ENCODE results near the gene PHC2.

PHC2 gene

GRCh38 chr1:33284049-33284448, 146.8 kb downstream of the PHC2 start:
- no peak for TF ChIP-seq CTCF (IDR thresholded peaks at IDR 0.05)
- TF ChIP-seq ZFX (IDR thresholded peaks at IDR 0.05; ENCODE audit: borderline replicate concordance) = no peak
- no peak overlapping the region for H3K27ac ChIP-seq

GRCh38 chr1:33282791-33283190, 148.1 kb downstream of the PHC2 start:
- no peak for TF ChIP-seq ZFX (IDR thresholded peaks at IDR 0.05; ENCODE audit: borderline replicate concordance)
- TF ChIP-seq CTCF (IDR thresholded peaks at IDR 0.05) = no peak
- no peak overlapping the region for H3K27ac ChIP-seq

GRCh38 chr1:33281554-33282303, 149.2 kb downstream of the PHC2 start:
- H3K27ac ChIP-seq = no peak overlapping the region
- TF ChIP-seq CTCF (IDR thresholded peaks at IDR 0.05) = no peak
- TF ChIP-seq ZFX (IDR thresholded peaks at IDR 0.05; ENCODE audit: borderline replicate concordance) = no peak

- TF ChIP-seq ZFX (IDR thresholded peaks at IDR 0.05; ENCODE audit: borderline replicate concordance) = no peak
- no peak for TF ChIP-seq CTCF (IDR thresholded peaks at IDR 0.05)
- H3K27ac ChIP-seq = no peak overlapping the region
These were observed 150.7 kb downstream of the PHC2 start for GRCh38 chr1:33280091-33280661.

- no peak overlapping the region for H3K27ac ChIP-seq
- TF ChIP-seq ZFX (IDR thresholded peaks at IDR 0.05; ENCODE audit: borderline replicate concordance) (no peak), CTCF (IDR thresholded peaks at IDR 0.05) (no peak)
These were observed 153.3 kb downstream of the PHC2 start for GRCh38 chr1:33277488-33278084.

DNA sequence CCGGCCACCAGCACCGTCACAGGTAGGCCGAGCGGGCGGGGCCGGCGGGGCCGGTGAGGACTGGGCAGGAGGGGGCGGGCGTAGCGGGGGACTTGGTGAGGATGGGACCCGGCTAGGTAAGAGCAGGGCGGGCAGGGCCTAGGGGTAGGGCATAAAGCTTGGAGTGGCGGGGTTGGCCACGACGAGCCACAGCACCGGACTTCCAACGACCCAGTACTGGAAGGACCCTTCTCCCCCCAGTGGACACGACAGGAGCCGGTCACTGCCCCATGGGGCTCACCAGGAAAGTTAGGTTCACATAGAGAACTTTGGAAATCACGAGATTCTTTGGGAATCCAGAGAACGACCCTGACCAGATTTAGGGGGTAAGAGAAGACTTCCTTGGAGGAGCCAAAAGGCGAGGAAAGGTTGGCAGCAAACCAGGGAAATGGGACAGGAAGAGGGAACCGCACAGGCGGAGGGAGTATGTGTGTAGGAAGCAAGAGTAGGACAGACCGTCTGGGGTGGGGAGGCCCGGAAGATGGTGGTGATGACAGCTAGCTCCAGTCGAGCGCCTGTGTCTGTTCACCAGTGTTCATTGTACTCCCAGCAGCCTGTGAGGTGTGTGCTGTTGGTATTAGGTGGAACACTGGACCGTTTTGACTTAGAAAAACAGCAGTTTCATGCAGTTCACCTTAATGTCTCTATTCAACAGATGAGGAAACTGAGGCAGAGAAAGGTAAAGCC, 154.2 kb downstream of the PHC2 start:
- no peak for TF ChIP-seq CTCF (IDR thresholded peaks at IDR 0.05)
- no peak for TF ChIP-seq ZFX (IDR thresholded peaks at IDR 0.05; ENCODE audit: borderline replicate concordance)

More for the DNA sequence above, 154.2 kb downstream of the PHC2 start:
- no peak overlapping the region for H3K27ac ChIP-seq

All from 22Rv1 (cell line).